Activated CD8-positive, alpha-beta T cell treated with anti-CD3 and anti-CD28 coated beads for 36 hours (primary cell): ENCODE data around the gene TICRR. TPM values are rescaled to one million over a fixed set of nuclear protein-coding genes. Genes with fewer than 3 reads are reported as not detected.

Source experiments
- ATAC-seq: fragments of 200-7000 bp; cut with Tn5 transposase; one replicate; pipeline ENCODE4 v1.10.0; 2021; ENCODE audit warnings: mild to moderate bottlenecking, moderate library complexity
- CTCF ChIA-PET: fragments of 350-600 bp; sonication (Branson Sonifier 250); formaldehyde crosslinking; loops from one replicate; lab custom pipeline; 2021; ENCODE audit warnings: antibody characterized with exemption; lab: Charles Lee
- POLR2A ChIA-PET: fragments of 350-600 bp; sonication (Branson Sonifier 250); formaldehyde crosslinking; loops from one replicate; lab custom pipeline; 2021; ENCODE audit warnings: antibody characterized with exemption; lab: Charles Lee
- DNase-seq: peaks from one replicate; pipeline ENCODE4 v3.0.0-alpha.2; 2020
- H3K27ac Mint-ChIP-seq: one replicate; pipeline ENCODE4 v1.8.0; 2021; ENCODE audit warnings: mild to moderate bottlenecking, mixed read lengths
- H3K27me3 Mint-ChIP-seq: one replicate; pipeline ENCODE4 v1.8.0; 2021; ENCODE audit warnings: mixed read lengths
- H3K36me3 Mint-ChIP-seq: one replicate; pipeline ENCODE4 v1.8.0; 2021; ENCODE audit warnings: low read depth, mixed read lengths
- H3K4me1 Mint-ChIP-seq: one replicate; pipeline ENCODE4 v1.8.0; 2021; ENCODE audit warnings: low read depth, mixed read lengths
- H3K4me3 Mint-ChIP-seq: one replicate; pipeline ENCODE4 v1.8.0; 2021; ENCODE audit warnings: mild to moderate bottlenecking, moderate library complexity, mixed read lengths
- H3K9me3 Mint-ChIP-seq: one replicate; pipeline ENCODE4 v1.8.0; 2021; ENCODE audit warnings: mixed read lengths
- CTCF ChIP-seq: fragments of 200-600 bp; IDR thresholded peaks from one replicate; pipeline ENCODE4 v1.8.0; 2022; ENCODE audit warnings: antibody characterized with exemption, mild to moderate bottlenecking
- intact Hi-C: fragments of 100-400 bp; cut with micrococcal nuclease; formaldehyde crosslinking; loops from one replicate; pipeline ENCODE4 v1.10.0; 2022
- total RNA-seq, 2 experiments: library from RNA; stranded (reverse); gene quantifications; one replicate each; pipeline ENCODE4 v1.2.3, GENCODE V29; 2021

Gene TICRR
- total RNA-seq, 2 experiments from 2014 or later = 27.0 to 29.2 TPM

DNA sequence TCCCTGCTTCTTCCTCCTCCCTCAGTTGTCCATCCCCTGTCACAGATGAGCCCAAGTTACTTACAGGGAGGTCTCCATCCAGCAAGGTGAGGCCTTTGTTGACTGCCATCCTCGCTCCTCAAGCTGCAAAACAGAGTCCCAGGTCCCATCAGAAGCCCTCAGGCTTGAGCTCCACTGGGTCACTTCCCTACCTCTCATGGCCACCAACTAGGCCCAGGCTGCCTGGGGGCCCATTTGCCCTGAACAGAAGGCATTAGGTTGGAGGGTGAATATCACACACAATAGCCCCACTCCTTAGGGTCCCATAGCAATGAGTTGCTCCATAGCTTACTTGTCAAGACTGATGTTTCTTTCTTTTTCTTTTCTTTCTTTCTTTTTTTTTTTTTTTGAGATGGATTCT, 102.1 kb downstream of the TICRR start:
- intact Hi-C loops = no loop called here
- Mint-ChIP-seq H3K4me3 (no peak overlapping the region), H3K36me3 (peaks cover 2% of the 10 kb centered on the region), H3K27ac (no peak overlapping the region), H3K9me3 (no peaks in the 10 kb centered on the region), H3K27me3 (no peaks in the 10 kb centered on the region), H3K4me1 (no peaks in the 10 kb centered on the region)
- no peak for ATAC-seq
- TF ChIP-seq CTCF = no peak
- POLR2A ChIA-PET = no interaction called here
- CTCF ChIA-PET = no interaction called here
- no peak for DNase-seq

Other genes starting within 250 kb of the TICRR start
- gene POLG, start 240.6 kb upstream of the TICRR start, total RNA-seq = 100 to 1,000 TPM; 101 to 106 TPM
- gene RHCG, start 78.9 kb upstream of the TICRR start, total RNA-seq = not detected
- 1 to 10 TPM; 2.7 to 3.7 TPM for gene KIF7, start 80.0 kb downstream of the TICRR start, total RNA-seq
- gene PLIN1, start 103.9 kb downstream of the TICRR start, total RNA-seq = 1 to 10 TPM in 1 of 2 experiments, under 1 TPM in 1; 0.50 to 1.1 TPM
- gene PEX11A, start 115.3 kb downstream of the TICRR start, total RNA-seq = 1 to 10 TPM; 3.3 to 4.0 TPM
- not detected for gene WDR93, start 115.3 kb downstream of the TICRR start, total RNA-seq
- gene MESP1, start 175.8 kb downstream of the TICRR start, total RNA-seq = 1 to 10 TPM; 3.4 to 5.3 TPM
- not detected for gene MESP2, start 200.9 kb downstream of the TICRR start, total RNA-seq
- not detected for gene ANPEP, start 239.4 kb downstream of the TICRR start, total RNA-seq